HS-5 (cell line): ENCODE results near the gene TRPM5.

ENCODE experiments used
- DNase-seq: peaks from one replicate; pipeline ENCODE4 v3.0.0-alpha.2; 2012; ENCODE audit warnings: low read depth

The TRPM5 gene

DNA sequence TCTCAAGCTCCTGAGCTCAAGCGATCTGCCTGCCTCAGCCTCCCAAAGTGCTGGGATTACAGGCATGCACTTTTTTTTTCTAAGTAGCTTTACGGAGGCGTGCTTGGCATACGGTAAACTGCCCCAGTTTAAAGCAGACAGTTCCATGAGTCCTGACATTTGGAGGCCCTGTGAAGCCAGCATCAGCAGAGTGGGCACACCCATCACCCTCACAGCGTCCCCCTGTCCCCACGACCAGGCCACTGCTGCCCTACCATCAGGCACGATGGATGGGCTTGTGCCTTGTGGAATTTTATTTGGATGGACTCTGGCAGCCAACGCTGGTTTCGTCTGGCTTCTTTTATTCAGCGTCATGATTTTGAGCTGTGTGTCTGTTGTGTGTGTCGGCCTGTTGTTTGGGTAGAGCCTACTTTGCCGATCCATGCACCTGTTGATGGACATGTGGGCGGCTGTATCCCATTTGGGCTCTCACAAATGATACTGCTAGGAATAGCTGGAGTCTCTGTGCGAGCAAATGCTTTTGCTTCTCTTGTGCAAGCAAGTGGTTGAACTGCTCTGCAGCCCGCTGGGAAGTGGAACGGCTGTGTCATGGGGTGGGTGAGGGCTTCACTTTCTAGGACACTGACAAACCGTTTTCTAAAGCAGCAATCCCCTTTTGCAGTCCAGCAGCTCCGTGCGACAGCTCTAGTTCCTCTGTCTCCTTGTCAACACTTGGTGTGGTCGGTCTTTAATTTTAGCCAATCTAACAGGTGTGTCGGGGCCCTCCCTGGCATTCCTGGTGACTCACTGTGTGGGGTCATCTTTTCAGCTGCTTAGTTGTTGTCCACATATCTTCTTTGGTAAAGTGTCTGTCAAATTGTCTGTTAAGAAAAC is 24.3 kb upstream of the TRPM5 start:
- DNase-seq: no peak

DNA sequence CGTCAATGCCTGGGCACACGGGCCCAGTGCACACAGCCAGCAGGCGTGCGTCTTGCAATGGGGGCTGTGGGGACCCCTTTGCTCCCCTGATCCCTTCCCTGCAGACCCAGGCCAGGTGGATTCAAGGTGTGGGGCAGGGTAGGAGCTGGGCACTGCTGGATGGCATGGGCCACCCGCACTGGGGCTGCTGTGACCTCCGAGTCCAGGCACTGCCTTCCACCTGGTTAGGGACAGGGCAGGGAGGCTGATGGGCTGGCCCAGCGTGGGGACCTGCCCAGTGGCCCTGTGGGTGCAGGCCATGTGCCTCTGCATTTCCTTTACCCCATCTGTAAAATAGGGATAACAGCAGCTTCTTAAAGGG is 23.4 kb upstream of the TRPM5 start:
- DNase-seq: no peak

DNA sequence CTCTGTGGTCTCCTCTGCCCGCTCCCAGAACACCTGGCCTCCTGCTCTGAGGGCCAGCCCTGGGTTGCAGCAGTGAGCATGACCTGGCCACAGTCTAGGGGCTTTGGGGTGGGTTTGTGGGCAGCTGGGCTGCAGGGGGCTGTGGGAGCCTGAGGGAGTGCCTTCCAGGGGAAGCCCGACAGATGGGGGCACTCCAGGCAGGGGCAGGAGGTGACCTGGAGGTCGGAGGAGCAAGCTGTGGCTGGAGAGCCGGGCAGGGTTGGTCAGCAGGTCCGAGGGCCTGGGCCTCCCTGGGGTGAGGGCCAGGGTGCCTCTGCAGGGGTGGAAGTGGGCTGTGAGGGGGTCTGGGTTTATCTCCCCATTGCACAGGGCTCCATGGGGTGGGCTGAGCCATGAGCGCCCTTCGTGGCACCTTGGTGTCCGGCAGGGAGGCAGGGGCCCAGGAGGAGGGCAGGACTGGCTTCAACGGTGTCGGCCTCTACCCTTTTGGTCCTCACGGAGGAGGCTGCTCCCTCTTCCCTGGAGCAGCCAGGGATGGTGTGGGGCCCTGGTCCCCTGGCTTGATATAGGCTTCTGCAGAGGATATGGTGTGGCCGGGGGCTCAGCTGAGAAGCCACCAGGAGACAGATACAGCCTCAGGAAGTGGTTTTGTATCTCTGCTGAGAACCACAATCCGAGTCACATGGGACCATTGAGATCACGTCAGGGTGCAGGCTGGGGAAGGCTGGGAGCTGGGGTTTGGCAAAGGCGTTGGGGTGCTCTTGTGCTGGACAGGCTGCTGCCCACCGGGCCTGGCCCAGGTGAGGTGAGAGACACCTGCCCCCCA is 22.8 kb upstream of the TRPM5 start:
- no peak for DNase-seq

DNA sequence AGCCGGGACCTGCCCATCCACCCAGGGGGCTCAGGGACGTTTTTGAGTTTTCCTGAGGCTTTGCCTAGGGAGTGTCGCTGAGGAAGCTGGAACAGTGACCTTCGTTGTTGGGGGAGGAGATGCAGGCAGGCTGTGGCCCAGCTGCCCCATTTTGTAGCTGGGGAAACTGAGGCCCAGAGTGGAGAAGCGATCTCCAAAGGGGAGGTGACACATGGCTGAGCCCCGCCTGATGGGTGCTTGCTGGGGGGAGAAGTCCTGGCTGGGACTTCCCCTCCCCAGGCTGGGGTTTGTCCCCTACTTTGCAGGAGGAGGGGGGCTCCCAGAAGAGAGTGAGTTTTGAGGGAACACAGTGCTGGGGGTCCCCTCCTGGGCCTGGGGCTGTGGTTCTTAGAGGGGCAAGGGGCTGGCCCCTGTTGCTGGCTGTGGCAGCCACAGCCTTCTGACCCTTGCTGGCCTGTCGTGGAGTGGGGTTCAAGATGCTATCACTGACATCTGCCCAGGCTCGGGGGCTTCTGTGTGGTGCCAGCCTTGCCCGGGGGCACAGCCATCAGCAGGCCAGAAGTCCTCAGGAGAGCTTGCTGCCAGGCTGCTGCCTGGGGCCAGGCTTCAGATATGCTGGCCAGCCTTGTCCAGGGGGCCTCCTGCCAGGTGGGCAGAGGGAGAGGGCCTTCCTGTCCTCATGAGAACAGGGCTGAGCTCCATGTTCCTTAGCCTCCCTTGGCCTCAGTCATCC is 21.9 kb upstream of the TRPM5 start:
- no peak for DNase-seq

DNA sequence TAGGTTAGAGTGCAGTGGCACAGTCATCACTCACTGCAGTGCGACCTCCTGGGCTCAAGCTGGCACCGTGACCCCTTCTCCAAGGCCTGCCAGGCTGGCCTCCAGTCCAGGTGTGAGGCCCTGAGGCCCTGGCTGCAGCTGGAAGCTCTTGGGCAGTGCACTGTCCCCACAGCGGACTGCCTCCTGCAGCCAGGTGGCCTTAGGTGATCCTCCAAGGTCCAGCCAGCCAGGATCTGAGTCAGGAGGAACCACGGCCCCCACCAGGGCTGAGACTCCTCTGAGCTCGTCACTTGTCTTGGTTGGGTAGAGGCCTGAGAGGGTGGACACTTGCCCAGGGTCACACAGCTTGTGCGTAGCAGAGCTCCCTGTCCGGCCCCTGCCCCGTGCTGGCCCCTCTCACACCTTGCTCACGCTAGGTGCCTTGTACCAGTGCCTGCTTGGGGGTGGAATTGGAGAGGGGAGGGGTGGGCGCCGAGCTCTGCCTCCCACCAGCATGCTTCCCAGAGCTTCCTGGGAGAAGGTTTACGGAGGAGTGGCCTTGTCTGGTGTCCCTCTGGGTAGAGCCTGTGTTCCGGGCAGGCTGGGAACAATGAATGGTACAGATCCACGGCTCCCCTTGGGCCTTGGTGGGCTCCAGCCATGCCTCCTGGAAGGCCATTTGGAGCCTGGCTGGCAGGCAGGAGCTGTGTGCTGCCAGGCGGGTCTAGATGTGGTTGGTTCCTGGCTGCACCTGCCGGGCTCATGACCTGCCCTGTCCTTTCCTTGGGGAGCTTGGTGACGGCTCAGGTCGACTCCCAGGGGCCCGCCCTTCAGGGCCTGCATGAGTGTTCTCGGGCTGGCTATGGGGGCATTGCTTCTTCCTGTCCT is 21.1 kb upstream of the TRPM5 start:
- DNase-seq: no peak

DNA sequence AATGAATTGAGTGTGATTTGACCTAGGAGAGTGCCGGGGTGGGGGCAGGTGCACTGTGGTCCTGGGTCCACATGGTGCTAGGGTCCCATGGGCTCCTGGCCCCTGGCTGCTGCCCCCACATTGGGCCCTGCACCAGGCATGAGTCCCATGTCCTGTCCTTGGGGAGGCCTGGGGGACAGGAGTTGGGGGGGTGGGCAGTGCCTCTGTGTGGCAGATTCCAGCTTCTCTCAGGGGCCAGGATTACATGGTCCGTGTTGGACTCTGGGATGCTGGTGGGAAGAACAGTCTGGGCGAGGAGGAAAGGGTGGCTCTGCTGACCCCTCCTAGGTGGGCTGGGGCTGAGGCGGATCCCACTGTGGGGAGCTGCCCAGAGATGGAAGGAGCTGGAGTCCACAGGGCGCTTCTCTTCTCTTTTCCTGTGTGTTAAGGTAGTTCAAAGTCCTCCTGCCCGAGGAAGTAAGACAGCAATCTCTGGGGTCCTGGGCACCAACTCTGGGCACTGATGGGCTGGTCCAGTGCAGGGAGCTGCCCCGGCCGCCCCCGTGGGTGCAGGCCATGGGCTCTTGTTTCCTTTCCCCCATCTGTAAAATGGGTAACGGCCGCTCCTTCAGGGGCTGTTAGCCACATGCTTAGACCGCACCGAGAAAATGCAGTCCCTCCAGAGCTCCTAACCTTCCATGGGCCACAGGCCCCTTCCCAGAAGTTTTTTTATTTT is 20.3 kb upstream of the TRPM5 start:
- DNase-seq: no peak

DNA sequence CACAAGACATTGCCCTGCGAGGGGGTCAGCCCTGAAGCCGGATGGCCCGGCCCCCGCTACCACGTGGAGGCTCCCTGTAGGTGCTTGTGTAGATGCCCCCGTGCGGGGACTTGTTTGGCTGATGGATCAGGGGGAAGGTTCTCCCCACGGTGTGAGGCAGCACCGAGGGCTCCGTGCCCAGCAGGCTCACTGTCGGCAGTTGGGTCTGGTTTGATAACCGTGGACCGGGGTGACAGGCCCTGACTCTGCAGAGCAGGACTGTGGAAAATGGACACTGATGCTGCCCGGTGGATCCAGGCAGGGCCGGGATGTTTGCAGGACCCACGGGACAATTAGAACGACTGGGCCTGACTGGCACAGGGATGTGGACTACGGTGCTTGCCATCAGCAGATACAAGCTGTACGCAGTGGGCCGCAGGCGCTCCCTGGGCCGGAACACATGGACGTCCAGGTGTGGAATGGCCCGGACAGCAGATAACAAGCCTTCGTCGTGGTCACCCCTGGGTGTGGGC is 19.5 kb upstream of the TRPM5 start:
- DNase-seq: no peak

DNA sequence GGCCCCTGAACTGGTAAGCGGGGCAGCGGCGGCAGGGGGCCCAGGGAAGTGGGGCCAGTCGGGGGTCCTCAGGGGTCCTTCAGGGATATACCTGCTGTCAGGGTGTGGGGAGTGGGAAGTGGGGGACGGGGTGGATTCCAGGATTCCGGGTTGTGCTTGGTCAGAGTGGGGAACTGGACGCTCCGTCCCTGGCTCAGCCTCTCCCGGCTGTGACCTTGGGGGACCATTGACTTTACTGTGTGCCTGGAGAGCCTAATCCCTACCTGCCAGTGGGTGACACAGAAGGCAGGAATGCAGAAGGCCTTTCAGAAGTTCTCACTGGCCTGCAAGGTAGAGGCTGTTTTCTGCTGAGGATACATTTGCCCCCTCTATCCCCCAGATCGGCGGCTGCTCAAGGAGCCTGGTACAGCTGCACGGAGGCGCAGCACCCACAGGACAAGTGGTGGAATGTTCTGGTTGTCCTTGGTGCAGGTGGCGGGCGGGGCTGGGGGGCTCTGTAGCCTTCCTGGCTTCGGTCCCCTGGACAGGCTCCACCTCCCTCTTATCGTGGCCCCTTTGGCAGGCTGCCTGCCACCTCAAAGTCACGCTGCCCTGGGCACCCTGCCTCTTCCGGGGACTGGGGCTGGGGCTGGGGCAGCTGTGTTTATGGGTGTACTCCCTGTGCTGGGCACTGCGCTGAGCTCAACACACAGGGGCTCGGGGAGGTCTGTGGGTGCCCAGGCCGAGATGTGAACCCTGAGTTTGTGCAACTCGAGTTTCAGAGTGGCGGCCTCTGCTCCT is 18.9 kb upstream of the TRPM5 start:
- no peak for DNase-seq

DNA sequence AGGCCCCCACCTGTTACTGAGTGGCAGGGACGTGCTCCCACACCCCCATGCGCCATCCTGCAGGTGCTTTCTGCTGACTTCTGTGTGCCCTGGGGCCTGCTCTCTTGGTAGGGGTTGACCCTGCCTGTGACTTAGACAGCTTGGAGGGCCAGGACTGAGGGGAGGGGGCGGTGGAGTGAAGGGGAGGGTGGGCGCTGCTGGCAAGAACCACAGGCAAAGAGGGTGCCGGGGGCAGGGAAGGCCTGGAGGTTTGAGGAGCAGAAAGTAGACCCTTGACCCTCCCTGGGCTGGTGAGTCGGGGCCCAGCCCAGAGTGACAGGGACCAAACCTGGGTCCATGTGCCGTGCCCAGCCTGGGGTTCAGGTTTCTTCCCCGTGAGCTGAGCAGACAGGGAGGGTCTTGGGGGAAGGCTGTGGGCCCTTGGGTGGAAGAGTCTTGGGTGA is 18.2 kb upstream of the TRPM5 start:
- no peak for DNase-seq

DNA sequence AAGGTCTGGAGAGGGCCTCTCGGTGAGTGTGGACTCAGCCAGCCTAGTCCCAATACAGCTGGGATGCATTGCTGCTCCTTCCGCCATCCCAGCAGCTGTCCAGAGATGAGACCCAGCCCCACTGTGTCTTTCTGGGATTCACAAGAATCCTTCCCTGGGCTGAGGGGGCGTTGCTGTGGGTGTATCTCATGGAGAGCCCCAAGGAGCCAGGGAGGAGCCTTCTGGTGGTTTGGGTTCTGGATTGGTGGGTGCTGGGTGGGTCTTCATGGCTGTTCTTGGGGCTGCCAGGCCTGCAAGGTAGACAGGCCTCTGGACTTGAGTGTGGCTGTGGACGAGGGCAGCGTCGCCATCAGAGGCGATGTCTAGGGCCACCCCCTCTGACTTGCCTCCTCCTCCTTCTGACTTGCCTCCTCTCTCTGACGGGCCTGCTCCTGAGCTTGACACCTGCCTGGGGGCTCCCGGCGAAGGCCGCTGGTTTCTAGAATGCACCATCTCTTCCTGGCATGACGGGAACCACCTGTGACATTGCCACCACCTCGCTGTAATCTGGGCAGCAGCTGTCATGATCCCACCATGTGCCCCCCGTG is 17.7 kb upstream of the TRPM5 start:
- DNase-seq: no peak

DNA sequence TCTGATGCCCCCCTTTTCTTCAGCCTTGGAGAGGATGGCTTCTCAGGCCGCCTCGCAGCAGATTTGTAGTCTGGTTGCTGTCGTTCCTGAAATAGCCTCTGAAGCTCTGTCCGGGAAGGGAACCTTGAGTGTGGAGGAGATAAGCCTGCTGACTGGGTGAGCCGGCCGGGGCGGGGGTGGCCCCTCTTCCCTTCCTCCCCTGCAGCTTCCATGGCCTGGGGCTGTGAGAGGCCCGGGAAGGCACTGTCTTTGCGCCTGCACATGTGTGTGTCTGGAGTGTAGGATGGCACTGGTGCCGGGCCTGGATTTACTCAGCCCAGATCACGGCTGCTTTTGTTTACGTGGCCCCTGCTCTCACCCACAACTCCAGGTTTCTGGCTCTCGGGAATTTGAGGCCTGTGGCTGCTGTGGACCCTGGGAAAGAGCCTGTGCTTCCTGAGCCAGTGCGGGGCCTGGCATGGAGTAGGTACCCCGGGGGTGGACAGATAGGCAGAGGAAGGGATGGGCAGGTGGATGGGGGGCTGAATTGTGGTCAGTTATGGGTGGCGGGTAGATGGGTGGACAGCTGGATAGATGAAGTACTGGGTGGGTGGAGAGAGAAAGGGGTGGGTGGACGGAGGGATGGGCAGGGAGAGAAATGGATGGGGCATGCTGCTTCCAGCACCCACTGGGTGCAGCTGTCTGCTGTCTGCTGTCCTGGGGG is 17.1 kb upstream of the TRPM5 start:
- no peak for DNase-seq

DNA sequence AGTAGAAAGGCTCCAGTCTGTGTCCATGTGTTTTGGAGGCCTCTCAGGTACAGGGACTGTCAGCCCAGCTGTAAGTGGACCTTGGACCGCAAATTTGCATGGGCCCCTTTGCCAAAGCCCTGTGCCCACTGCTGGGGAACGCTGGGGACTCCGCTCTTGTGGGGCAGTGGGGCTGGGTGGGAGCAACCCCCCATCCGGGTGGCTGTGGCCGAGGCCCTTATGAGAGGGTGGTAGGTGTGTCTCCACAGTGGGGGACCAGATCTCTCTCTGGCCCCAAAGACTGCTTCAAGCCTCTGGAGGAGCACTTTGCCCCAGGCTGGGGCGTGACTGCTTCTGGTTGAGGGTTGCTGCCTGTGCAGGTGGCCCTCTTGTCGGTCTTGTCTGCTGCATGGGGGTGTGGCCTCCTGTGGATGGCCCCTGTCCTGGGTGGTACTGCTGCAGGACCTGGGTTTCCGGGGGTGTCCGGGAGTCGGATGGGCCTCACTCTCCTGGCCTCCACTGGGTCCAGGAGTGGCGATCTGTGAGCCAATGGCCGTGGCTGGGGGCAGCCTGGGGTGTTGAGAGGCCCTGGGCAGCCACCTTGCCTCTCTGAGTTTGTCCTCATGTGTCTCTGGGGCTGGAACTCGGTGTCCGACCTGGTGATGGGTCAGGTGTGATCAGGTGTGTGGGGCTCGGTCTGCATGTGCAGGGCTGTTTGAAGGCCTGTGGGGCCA is 16.4 kb upstream of the TRPM5 start:
- DNase-seq: no peak

DNA sequence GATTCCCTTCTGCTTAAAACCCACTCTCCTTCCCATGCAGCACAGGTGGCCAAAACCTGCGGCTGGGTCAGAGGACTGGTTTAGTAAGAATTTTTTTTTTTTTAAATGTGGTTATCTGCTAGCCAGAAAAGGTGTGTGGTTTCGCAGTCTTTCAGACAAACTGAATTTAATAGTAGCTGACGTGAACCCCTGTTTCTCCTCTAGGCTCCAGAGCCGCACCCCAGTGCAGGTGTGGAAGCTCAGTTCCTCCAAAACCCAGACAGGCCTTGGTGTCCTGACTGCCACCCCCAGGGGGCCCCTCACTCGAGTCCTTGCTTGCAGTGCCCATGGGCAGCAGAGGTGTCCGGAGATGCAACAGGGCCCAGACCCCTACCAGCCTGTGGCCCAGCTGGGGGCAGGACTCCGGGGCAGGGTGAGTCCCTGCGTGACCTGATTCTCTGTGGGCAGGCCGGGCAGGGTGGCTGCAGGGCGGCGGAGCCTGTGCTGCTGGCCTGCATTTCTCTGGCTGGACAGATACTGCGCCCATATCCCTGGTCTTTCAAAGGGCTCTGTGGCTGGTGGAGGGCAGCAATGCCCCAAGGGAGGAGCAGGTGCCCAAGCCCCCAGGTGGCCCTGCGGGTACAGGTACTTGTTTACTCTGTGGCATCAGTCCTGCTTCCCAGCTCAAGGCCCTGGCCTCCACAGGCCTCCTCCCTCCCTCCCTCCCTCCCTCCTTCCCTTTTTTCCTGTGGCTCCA is 15.7 kb upstream of the TRPM5 start:
- no peak for DNase-seq

DNA sequence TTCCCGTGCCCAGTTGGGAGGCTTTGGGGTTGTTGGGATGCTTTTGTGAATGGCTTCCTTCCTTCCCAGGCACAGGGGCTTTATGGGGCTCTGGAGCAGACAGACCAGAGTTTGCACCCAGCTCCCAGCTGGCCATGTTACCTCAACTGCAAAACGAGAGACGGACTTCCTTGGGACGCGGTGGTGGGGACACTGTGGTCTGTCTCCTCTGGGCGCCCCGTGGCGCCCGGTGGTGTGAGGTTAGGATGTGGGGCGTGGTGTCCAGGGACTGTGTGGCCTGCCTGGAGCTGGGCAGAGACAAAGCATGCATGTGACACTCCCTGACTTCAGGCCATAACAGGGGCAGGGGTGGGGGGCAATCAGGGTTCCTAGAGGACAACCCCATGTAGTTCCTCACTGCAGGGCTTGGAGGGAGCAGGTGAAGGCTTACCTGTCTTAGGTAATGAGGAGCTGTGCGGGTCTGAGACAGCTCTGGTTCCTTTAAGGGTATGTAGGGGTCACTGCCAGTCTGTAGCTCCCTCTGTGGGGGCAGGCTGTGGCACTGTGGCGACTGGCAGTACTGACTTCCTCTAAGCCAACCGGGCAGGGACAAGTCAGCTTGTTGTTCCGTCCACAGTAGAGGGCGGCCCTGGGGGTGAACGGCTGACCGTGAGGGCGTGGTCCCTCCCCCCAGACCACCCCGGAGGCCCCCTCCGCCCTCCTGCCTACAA is 14.9 kb upstream of the TRPM5 start:
- DNase-seq: no peak

DNA sequence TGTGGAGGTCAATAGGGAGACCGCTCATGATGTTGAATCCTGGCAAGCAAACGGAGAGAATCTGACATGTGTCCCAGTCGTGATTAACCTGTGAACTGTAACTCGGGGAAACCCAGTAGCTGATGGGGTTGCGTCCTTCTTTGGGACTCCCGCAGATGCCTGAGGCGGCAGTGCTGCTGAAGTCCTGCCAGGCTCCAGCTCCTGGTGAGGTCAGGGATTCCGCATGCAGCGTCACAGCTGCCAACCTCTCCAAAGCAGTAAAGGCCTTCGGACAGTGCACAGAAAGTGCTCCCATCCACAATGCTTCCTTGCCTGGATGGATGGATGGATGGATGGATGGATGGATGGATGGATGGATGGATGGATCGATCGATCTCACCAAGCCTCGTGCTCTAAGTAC is 14.0 kb upstream of the TRPM5 start:
- DNase-seq: no peak

DNA sequence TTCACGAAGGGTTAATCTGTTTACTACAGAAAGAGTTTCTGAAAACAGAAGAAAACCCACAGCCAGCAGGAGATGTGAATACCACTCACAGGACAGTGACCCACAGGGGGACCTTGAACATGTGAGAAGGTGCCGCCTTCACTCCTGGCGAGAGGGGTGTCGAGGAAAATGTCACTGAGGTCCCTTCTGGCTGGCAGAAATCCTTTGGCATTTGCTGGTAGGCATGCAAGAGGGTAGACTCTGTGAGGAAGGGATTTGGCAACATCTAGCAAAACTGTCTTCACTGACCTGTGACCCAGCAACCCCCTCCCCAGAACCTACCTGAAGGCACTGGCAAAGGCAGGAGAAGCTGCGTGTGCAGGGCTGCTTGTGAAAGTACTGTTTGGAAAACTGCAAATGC is 9.1 kb upstream of the TRPM5 start:
- no peak for DNase-seq
